Measurements from ENCODE around the gene KIF21B.

KIF21B gene, protein sequence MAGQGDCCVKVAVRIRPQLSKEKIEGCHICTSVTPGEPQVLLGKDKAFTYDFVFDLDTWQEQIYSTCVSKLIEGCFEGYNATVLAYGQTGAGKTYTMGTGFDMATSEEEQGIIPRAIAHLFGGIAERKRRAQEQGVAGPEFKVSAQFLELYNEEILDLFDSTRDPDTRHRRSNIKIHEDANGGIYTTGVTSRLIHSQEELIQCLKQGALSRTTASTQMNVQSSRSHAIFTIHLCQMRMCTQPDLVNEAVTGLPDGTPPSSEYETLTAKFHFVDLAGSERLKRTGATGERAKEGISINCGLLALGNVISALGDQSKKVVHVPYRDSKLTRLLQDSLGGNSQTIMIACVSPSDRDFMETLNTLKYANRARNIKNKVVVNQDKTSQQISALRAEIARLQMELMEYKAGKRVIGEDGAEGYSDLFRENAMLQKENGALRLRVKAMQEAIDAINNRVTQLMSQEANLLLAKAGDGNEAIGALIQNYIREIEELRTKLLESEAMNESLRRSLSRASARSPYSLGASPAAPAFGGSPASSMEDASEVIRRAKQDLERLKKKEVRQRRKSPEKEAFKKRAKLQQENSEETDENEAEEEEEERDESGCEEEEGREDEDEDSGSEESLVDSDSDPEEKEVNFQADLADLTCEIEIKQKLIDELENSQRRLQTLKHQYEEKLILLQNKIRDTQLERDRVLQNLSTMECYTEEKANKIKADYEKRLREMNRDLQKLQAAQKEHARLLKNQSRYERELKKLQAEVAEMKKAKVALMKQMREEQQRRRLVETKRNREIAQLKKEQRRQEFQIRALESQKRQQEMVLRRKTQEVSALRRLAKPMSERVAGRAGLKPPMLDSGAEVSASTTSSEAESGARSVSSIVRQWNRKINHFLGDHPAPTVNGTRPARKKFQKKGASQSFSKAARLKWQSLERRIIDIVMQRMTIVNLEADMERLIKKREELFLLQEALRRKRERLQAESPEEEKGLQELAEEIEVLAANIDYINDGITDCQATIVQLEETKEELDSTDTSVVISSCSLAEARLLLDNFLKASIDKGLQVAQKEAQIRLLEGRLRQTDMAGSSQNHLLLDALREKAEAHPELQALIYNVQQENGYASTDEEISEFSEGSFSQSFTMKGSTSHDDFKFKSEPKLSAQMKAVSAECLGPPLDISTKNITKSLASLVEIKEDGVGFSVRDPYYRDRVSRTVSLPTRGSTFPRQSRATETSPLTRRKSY (N-terminal part only)

DNA sequence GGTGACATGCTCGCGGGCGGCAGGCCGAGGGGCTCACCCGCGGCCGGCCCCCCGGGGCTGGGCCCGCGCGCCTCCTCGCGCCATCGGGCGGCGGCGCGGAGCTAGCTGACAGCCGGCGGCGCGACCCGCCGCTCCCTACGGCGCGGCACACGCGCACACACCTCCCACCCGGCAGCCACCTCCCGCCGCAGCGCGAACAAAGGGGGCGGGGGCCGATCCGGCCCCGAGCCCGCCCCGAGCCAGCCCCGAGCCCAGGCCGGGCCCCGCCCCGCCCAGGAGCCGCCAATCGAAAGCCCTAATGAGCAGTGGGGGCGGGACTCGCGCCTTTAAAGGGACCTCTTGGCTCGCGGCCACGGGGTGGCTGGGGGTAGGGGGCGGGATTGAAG is at the start of gene KIF21B:
KIF21B (minus strand) TSS at position 198 of the 386 bp plus-strand sequence. CDS start 331 bp downstream, outside the sequence.
- DNase-seq = peak; percentile 87 to 89

GRCh38 chr1:201072922-201073321 is 49.4 kb upstream of the KIF21B start:
- no peak for DNase-seq

GRCh38 chr1:201072149-201072548 is 48.6 kb upstream of the KIF21B start:
- no peak for DNase-seq

DNA sequence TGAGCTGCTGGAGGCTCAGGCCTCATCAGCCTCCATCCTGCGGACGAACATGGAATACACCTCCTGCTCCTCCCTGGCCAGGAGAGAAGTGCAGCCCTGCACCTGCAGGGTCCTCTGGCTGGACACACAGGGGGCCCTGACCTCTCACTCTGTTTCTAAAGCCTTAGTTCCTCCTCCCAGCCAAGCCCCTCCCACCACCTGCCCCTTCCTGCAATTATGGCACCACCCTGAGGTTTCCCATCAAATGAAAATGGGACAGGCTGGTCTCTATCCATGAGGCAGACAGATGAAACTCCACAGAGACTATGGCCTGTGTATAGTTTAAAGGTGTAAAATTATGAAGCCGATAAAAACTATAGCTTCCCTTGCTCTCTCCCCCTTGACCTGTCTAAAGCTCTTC is 46.1 kb upstream of the KIF21B start:
- DNase-seq = no peak

- DNase-seq = no peak
These were observed 45.5 kb upstream of the KIF21B start for GRCh38 chr1:201068976-201069375.

DNA sequence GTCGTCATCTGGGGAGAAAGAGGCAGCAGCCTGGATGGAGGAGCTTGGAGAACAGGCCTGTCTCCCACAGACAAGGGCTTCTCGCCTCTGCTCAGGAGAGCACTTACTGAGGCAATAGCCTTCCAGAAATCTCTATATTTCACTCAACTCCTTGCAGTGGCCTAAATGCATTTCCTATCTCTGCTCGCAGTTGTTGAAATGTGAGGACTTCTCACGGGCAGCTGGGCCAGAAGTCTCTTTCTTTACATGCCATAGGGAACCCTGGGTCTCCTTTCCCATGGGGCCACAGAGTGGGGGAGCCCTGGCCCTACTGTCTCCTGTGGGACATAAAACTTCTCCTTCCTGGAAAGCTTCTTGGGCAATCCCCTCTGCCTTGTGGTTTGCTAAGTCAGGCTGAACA is 43.5 kb upstream of the KIF21B start:
- no peak for DNase-seq

GRCh38 chr1:201065686-201066085 is 42.2 kb upstream of the KIF21B start:
- DNase-seq = no peak

GRCh38 chr1:201064806-201065205 is 41.3 kb upstream of the KIF21B start:
- no peak for DNase-seq

DNA sequence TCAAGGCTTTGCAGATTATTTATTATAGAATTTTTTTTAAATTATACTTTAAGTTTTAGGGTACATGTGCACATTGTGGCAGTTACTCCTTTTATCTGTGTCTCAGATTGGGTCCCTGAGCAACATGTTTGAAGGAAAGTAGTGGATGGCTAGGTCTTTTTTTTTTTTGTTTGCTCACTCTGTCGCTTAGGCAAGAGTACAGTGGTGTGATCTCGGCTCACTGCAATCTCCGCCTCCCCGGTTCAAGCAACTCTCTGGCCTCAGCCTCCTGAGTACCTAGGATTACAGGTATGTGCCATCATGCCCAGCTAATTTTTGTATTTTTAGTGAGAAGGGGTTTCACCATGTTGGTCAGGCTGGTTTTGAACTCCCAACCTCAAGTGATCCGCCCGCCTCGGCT is 39.6 kb upstream of the KIF21B start:
- DNase-seq = no peak

DNA sequence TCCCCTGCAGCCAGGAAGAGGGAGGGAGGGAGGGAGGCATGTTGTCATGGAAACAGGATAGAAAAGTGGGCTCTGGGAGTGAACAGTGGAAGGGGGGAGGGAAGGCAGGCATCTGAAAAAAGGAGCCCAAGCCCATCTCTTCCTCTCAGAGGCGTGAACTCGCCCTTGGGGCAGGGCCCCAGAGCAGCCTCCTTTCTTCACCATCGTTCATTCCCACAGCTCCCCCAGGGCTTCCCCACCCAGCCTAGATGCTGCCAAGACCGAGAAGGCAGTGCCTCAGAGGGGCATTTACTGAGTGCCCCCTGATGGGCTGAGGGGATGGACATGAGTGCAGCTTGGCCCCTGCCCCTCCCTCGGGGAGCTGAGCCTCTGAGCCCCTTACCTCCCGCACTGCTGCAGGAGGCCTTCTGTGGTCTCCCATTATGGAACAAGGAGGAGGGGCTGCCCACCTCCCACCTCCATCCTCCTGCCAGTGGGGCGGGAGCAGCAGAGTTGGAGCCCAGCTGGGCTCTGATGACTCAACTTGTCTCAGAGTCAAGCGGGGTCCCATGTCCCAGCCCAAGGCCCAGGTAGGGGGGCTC is 39.1 kb upstream of the KIF21B start:
- DNase-seq = no peak

DNA sequence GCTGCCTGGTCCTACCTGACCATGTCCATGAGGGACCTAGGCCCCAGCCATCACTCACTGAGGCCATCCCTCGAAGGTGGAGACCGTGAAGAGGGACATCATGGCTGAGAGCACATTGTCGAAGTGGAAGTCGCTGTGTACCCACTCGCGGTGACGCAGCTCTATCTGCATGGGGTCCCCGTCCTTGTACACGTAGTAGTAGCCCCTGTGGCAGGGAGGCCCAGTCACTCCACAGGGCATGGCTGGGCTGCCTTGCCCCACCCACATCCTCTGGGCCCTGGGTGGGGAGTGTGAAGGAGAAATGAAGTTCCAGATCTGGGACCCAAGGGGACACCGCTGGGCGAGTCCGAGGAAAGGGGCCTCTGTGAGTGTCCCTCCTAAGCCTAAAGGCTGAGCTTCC is 38.4 kb upstream of the KIF21B start:
- DNase-seq = no peak

DNA sequence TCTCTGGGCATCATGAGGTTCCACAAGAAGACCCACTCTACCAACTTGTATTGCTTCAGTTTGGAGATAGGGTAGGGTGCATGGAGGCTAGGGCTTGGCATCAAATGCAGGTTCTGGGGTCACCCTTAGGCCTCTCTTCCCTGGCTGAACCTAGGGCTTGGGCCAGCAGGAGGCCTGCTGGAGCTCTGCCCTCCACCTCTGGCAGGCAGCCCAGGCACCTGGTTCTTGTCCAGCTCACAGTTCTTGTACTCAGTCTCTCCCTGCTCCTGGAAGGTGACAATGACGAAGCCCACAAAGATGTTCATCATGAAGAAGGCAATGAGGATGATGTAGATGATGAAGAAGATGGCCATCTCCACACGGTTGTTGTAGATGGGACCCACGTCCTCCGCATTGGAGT is 37.5 kb upstream of the KIF21B start:
- no peak for DNase-seq

- no peak for DNase-seq
These were observed 37.1 kb upstream of the KIF21B start for GRCh38 chr1:201060586-201060985.

DNA sequence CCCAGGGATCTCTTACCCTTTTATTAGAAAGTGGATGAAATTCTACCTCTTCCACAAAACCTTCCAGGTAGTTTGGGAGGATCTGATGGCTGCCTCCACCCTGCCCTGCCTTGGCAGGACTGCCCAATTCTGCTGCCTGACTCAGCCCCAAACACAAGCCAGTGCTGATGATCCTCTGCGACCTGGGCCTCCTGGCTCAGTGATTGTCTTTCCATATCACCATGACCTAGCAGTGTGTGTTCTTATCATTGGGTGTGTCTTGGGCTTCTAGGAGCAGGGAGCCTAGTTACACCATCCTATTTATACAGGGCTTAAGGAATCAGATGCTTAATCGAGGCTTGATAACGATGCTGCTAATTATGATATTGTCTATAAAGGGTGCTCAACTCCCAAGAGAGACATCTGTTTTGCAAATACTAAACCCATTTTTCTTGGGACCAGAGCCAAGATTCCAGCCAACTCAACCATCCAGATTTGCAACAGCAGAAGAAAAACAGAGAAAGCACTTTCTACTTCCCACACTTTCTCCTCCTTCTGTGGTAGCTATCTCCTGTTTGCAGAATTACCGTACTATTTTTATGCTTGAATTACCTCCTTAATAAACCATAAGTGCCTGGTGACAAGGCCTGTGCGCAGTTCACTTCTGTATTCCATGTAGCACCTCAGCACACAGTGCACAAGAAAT is 36.5 kb upstream of the KIF21B start:
- DNase-seq = no peak

- no peak for DNase-seq
These were observed 35.9 kb upstream of the KIF21B start for GRCh38 chr1:201059401-201059800.

DNA sequence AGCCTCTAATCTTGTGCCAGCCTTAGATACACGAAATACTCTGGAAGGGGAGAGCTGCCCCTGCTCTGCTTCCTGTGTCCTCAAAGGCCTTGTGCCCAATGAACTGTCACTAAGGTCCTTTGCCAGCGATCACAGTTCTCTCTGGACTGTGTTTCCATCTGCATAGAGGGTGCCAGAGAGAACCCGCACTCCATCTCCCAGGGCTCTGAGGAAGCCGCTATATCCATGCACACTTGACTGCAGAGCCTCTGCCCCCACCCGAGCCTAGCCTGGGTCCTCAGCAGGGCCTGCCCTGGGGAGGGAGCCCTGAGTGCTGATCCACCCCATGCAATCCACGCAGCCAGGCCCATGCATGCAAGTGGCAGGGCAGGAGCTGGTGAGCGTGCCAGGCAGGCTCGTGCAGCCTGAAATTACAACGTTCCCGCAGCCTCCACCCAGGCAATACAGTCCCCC is 30.6 kb upstream of the KIF21B start:
- no peak for DNase-seq

DNA sequence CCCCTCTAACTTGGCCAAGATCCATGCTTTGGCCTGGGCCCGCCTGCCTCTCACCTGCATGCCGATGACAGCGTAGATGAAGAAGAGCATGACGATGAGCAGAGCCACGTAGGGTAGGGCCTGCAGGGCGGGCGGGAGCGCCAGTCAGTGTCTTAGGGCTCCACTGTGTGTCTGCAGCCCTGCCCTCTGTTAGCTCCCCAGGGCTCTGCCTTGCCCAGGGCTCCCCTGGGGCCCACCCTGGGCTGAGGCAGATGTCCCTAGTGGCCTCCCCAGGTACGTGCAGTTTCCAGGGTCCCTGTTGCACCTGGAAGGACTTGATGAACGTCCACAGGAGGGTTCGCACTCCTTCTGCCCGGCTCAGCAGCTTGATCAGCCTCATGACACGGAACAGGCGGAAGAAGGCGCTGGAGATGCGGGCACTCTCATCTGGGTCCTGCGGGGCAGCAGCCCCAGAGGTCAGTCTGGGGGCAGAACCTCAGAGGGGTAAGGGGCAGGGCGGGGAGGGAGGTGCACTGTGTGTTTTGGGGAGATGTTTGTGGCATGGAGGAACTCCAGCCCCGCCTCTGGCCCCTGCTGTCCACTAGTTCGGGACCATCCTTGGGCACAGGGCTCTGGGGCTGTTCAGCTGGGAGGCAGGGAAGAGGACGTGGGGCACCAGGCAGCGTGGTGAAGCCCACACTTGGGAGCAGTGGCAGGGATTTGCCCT is 29.8 kb upstream of the KIF21B start:
- DNase-seq = no peak

- no peak for DNase-seq
These were observed 27.9 kb upstream of the KIF21B start for GRCh38 chr1:201051399-201051798.

GRCh38 chr1:201050515-201051277 is 27.2 kb upstream of the KIF21B start:
- DNase-seq = no peak

DNA sequence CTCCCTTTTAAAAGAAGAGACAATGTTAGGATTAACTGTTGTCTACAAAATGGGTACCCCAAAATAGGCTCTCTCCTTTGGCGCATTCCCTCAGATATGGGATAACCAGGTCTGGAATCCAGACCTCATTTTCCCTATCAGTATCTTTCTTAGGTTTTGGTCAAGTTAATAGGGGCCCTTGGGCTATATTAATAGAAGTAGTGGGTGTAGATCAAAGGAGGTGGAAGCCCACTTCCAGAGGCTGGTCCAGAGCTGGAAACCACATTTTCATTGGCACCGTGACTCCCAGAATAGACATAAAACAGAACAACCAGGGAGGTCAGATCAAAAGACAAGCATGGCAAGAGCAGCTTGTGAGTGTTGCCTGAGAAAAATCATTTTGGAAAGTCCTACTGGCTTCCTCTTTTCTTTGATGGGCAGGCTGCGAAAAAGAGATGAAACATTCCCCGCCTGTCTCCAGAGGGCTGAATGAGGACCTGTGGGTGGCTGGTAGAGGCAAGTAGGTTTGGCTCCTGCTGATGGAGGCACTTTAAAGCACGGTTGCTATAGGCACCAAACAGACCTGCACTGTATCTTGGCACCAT is 25.8 kb upstream of the KIF21B start:
- DNase-seq = no peak

Data from stimulated activated CD4-positive, alpha-beta T cell treated with anti-CD3 and anti-CD28 coated beads, Interleukin-2, amount 100 ng/mL, for 48 hours (primary cell).